WTC11 (cell line): Measurements from ENCODE around the gene TUSC2. TPM values are rescaled to one million over a fixed set of nuclear protein-coding genes. Genes with fewer than 3 reads are reported as not detected.
A peak's percentile ranks its signal among the peaks of the same experiment; 100 is the strongest.

Experiments used
- ATAC-seq: fragments of 200-7000 bp; cut with Tn5 transposase; 2 replicates; pipeline ENCODE4 v1.10.0; 2021; ENCODE audit warnings: mild to moderate bottlenecking, moderate library complexity
- CTCF ChIA-PET: fragments of 300-600 bp; sonication (Branson Sonifier 250); formaldehyde crosslinking; loops from one replicate; lab custom pipeline; 2021; ENCODE audit warnings: antibody characterized with exemption; lab: Charles Lee
- POLR2A ChIA-PET: fragments of 350-600 bp; sonication (Branson Sonifier 250); formaldehyde crosslinking; loops from one replicate; lab custom pipeline; 2021; ENCODE audit warnings: antibody characterized with exemption; lab: Charles Lee
- DNase-seq: peaks from one replicate; pipeline ENCODE4 v3.0.0; 2021; ENCODE audit warnings: low spot score
- H3K27ac Mint-ChIP-seq: 2 replicates; pipeline ENCODE4 v1.8.0; 2021; ENCODE audit warnings: mixed read lengths
- H3K27me3 Mint-ChIP-seq: 2 replicates; pipeline ENCODE4 v1.8.0; 2021; ENCODE audit warnings: low read depth, mild to moderate bottlenecking, moderate library complexity, mixed read lengths
- H3K36me3 Mint-ChIP-seq: 2 replicates; pipeline ENCODE4 v1.8.0; 2021; ENCODE audit warnings: mixed read lengths
- H3K4me1 Mint-ChIP-seq: 2 replicates; pipeline ENCODE4 v1.8.0; 2022; ENCODE audit warnings: mixed read lengths
- H3K4me3 Mint-ChIP-seq: 2 replicates; pipeline ENCODE4 v1.8.0; 2021; ENCODE audit warnings: mild to moderate bottlenecking, moderate library complexity, mixed read lengths
- H3K9me3 Mint-ChIP-seq: 2 replicates; pipeline ENCODE4 v1.8.0; 2021; ENCODE audit warnings: mixed read lengths
- CDX4 ChIP-seq: fragments of 250-450 bp; sonication (Bioruptor Pico); IDR thresholded peaks from 2 replicates; pipeline ENCODE4 v1.9.0; 2021; ENCODE audit warnings: moderate library complexity, mild to moderate bottlenecking, inconsistent platforms, borderline replicate concordance
- CTCF ChIP-seq: fragments of 200-600 bp; IDR thresholded peaks from 2 replicates; pipeline ENCODE4 v1.8.0; 2022; ENCODE audit warnings: antibody characterized with exemption
- E2F1 ChIP-seq: sonication (generic); formaldehyde crosslinking; IDR thresholded peaks from 2 replicates; pipeline ENCODE4 v1.8.0; 2022; ENCODE audit warnings: mild to moderate bottlenecking, missing genetic modification reagents
- E2F4 ChIP-seq: sonication (generic); formaldehyde crosslinking; IDR thresholded peaks from 2 replicates; pipeline ENCODE4 v1.8.1; 2022; ENCODE audit warnings: low read depth, mild to moderate bottlenecking, moderate library complexity, missing genetic modification reagents, borderline replicate concordance
- EMX1 ChIP-seq: fragments of 250-450 bp; sonication (Bioruptor Pico); IDR thresholded peaks from 2 replicates; pipeline ENCODE4 v1.8.0; 2021; ENCODE audit warnings: mild to moderate bottlenecking
- ESRRA ChIP-seq: sonication (generic); formaldehyde crosslinking; IDR thresholded peaks from 2 replicates; pipeline ENCODE4 v1.8.1; 2022; ENCODE audit warnings: mild to moderate bottlenecking, missing genetic modification reagents, borderline replicate concordance
- FOXP4 ChIP-seq: sonication (generic); formaldehyde crosslinking; IDR thresholded peaks from 2 replicates; pipeline ENCODE4 v1.8.0; 2022; ENCODE audit warnings: mild to moderate bottlenecking, missing genetic modification reagents
- IRF2 ChIP-seq: sonication (generic); formaldehyde crosslinking; IDR thresholded peaks from 2 replicates; pipeline ENCODE4 v1.8.0; 2022; ENCODE audit warnings: low read depth, missing genetic modification reagents, borderline replicate concordance
- JUN ChIP-seq: sonication (generic); formaldehyde crosslinking; IDR thresholded peaks from 2 replicates; pipeline ENCODE4 v1.8.0; 2023; ENCODE audit warnings: mild to moderate bottlenecking, missing genetic modification reagents
- MYBL2 ChIP-seq: sonication (generic); formaldehyde crosslinking; IDR thresholded peaks from 2 replicates; pipeline ENCODE4 v1.8.1; 2023; ENCODE audit warnings: mild to moderate bottlenecking, moderate library complexity, missing genetic modification reagents
- NFYB ChIP-seq: sonication (generic); formaldehyde crosslinking; conservative IDR thresholded peaks from 2 replicates; pipeline ENCODE4 v1.8.0; 2022; ENCODE audit warnings: low read depth, missing genetic modification reagents
- NR1H2 ChIP-seq: sonication (generic); formaldehyde crosslinking; IDR thresholded peaks from 2 replicates; pipeline ENCODE4 v1.9.0; 2021; ENCODE audit warnings: mild to moderate bottlenecking, moderate library complexity, missing genetic modification reagents
- SOX15 ChIP-seq: fragments of 250-450 bp; sonication (Bioruptor Pico); IDR thresholded peaks from 2 replicates; pipeline ENCODE4 v1.9.0; 2021; ENCODE audit warnings: mild to moderate bottlenecking
- SP1 ChIP-seq: sonication (generic); formaldehyde crosslinking; conservative IDR thresholded peaks from 2 replicates; pipeline ENCODE4 v1.8.1; 2022; ENCODE audit warnings: missing genetic modification reagents
- USF1 ChIP-seq: sonication (generic); formaldehyde crosslinking; IDR thresholded peaks from 2 replicates; pipeline ENCODE4 v1.8.0; 2022; ENCODE audit warnings: mild to moderate bottlenecking, missing genetic modification reagents
- ZMAT4 ChIP-seq: fragments of 250-450 bp; sonication (Bioruptor Pico); IDR thresholded peaks from 2 replicates; pipeline ENCODE4 v1.9.0; 2021; ENCODE audit warnings: mild to moderate bottlenecking
- ZNF317 ChIP-seq: sonication (generic); formaldehyde crosslinking; IDR thresholded peaks from 2 replicates; pipeline ENCODE4 v1.8.1; 2023; ENCODE audit warnings: low read depth, mild to moderate bottlenecking, moderate library complexity, missing genetic modification reagents, borderline replicate concordance
- ZNF396 ChIP-seq: fragments of 250-450 bp; sonication (Bioruptor Pico); IDR thresholded peaks from 2 replicates; pipeline ENCODE4 v1.8.0; 2021; ENCODE audit warnings: mild to moderate bottlenecking, moderate library complexity, borderline replicate concordance
- ZNF423 ChIP-seq: fragments of 250-450 bp; sonication (Bioruptor Pico); IDR thresholded peaks from 2 replicates; pipeline ENCODE4 v2.1.2; 2022; ENCODE audit warnings: mild to moderate bottlenecking, moderate library complexity
- ZNF512 ChIP-seq: sonication (generic); formaldehyde crosslinking; IDR thresholded peaks from 2 replicates; pipeline ENCODE4 v1.8.1; 2022; ENCODE audit warnings: missing genetic modification reagents, borderline replicate concordance
- ZNF532 ChIP-seq: fragments of 250-450 bp; sonication (Bioruptor Pico); IDR thresholded peaks from 2 replicates; pipeline ENCODE4 v1.9.0; 2021; ENCODE audit warnings: mild to moderate bottlenecking, borderline replicate concordance
- total RNA-seq: library from RNA; stranded (reverse); gene quantifications from 3 replicates; pipeline ENCODE4 v1.2.3, GENCODE V29; 2021

The TUSC2 gene
- total RNA-seq, 1 experiment from 2014 or later: 41.1 TPM

GRCh38 chr3:50340448-50341329 lies 12.7 kb upstream of the TUSC2 start, which contains the start of gene RASSF1:
TSS of gene RASSF1 (minus strand) at chr3:50340836. CDS start at chr3:50340805, 31 bp downstream.
- peaks cover 33% of the 10 kb centered on the region for H3K4me1 Mint-ChIP-seq
- peak; percentile 0; the same call in 1 of the 2 replicates for ATAC-seq
- no peak within 1 kb of the TSS for H3K27ac Mint-ChIP-seq
- peak; percentile 59 for DNase-seq
- H3K36me3 Mint-ChIP-seq: no peaks in the 10 kb centered on the region
- POLR2A ChIA-PET: no interaction called here
- H3K27me3 Mint-ChIP-seq: peaks cover 77% of the 10 kb centered on the region
- no peaks in the 10 kb centered on the region for H3K9me3 Mint-ChIP-seq
- CTCF ChIA-PET: interaction anchor here (0.6 to 1.9 kb wide), 15 partner anchors 10 to 276 kb away, joined by 3 to 10 read pairs (median 4); partner anchors contain the start of genes CISH, CYB561D2, HYAL1 and HYAL3
- H3K4me3 Mint-ChIP-seq: peak within 1 kb of the TSS; percentile 95
- TF ChIP-seq ZMAT4 (CRISPR knock-in tag) (no peak), CDX4 (no peak), ZNF423 (CRISPR knock-in tag) (peak; percentile 29; the same call in 1 of the 2 replicates), SOX15 (no peak), USF1 (CRISPR knock-in tag) (peak; percentile 53; the same call in 1 of the 2 replicates), ZNF317 (no peak), ESRRA (no peak), IRF2 (no peak), ZNF512 (CRISPR knock-in tag) (no peak), ZNF396 (CRISPR knock-in tag) (no peak), ZNF532 (CRISPR knock-in tag) (no peak), EMX1 (CRISPR knock-in tag) (no peak), E2F1 (CRISPR knock-in tag) (no peak), E2F4 (no peak), FOXP4 (no peak), NR1H2 (CRISPR knock-in tag) (no peak), NFYB (CRISPR knock-in tag) (no peak), JUN (0 out of 2 replicates have a peak, but pooled peaks have one; percentile 56), SP1 (CRISPR knock-in tag) (peak; percentile 60), MYBL2 (CRISPR knock-in tag) (peak; percentile 85), CTCF (no peak)
